K562 (cell line): ENCODE measurements around the gene VARS1. TPM values are rescaled to one million over a fixed set of nuclear protein-coding genes. Genes with fewer than 3 reads are reported as not detected.

ENCODE experiments used
- BMI1 ChIP-seq: fragments of 150-350 bp; IDR thresholded peaks from 2 replicates; pipeline ENCODE4 v1.6.1; 2014; ENCODE audit warnings: low read length
- CAMTA2 ChIP-seq: fragments of 250-450 bp; sonication (Bioruptor Pico); conservative IDR thresholded peaks from 2 replicates; pipeline ENCODE4 v1.5.1; 2022
- EHMT2 ChIP-seq: fragments of 450-650 bp; IDR thresholded peaks from 2 replicates; pipeline ENCODE4 v1.6.1; 2018; ENCODE audit warnings: antibody characterized with exemption
- HOXB6 ChIP-seq: fragments of 250-450 bp; sonication (Bioruptor Pico); IDR thresholded peaks from 2 replicates; pipeline ENCODE4 v1.5.1; 2022; ENCODE audit warnings: mild to moderate bottlenecking, borderline replicate concordance
- JUN ChIP-seq, 2 experiments: sonication (generic) in 1 of 2; formaldehyde crosslinking in 1 of 2; IDR thresholded peaks; 2 replicates each; pipeline versions ENCODE4 v1.6.1 to v1.8.0; 2012 to 2022; ENCODE audit warnings: borderline replicate concordance in 2 of 2, mild to moderate bottlenecking in 2 of 2, improper control_type of control experiment in 1 of 2, low read depth in 1 of 2, low read length in 1 of 2, missing genetic modification reagents in 1 of 2
- MTA1 ChIP-seq: fragments of 450-650 bp; IDR thresholded peaks from 2 replicates; pipeline ENCODE4 v1.6.1; 2017; ENCODE audit warnings: borderline replicate concordance
- MYC ChIP-seq, 2 experiments: fragments of 250-450 bp in 1 of 2; sonication (Bioruptor Pico) in 1 of 2; IDR thresholded peaks; 2 replicates each; pipeline versions ENCODE4 v1.5.1 to v1.6.1; 2012 to 2021; ENCODE audit warnings: low read depth in 2 of 2, borderline replicate concordance in 1 of 2, improper control_type of control experiment in 1 of 2, low read length in 1 of 2, mild to moderate bottlenecking in 1 of 2, moderate library complexity in 1 of 2
- NFYB ChIP-seq: IDR thresholded peaks from 2 replicates; pipeline ENCODE4 v1.6.1; 2011; ENCODE audit warnings: mild to moderate bottlenecking, moderate library complexity; ENCODE audit not compliant: insufficient read length; ENCODE audit errors: extremely low read depth
- POLR2G ChIP-seq: fragments of 200-400 bp; formaldehyde crosslinking; IDR thresholded peaks from 2 replicates; pipeline ENCODE4 v1.6.1; 2017; ENCODE audit warnings: low read depth, mild to moderate bottlenecking, antibody characterized with exemption, low read length, moderate library complexity
- XRCC3 ChIP-seq: fragments of 450-650 bp; IDR thresholded peaks from 2 replicates; pipeline ENCODE4 v1.6.1; 2017; ENCODE audit warnings: mild to moderate bottlenecking, moderate library complexity
- ZNF143 ChIP-seq: sonication (generic); formaldehyde crosslinking; IDR thresholded peaks from 2 replicates; pipeline ENCODE4 v1.9.0; 2022; ENCODE audit warnings: mild to moderate bottlenecking, missing genetic modification reagents
- polyA plus RNA-seq, 8 experiments: library from polyadenylated mRNA; depleted of rRNA in 4 of 8; stranded (reverse) in 5 of 8; unstranded in 3 of 8; fragments of >200 nt; fragmentation: Nextera tagmentation in 2 of 8; fragmentation: Illumina TruSeq in 1 of 8; extraction: Ambion mirVana in 2 of 8; extraction: Trizol in 1 of 8; gene quantifications; 2 replicates each; pipeline versions ENCODE4 v1.2.1 to v1.2.3, GENCODE V29; 2011 to 2014; ENCODE audit warnings: inconsistent platforms in 1 of 8, missing spikeins in 1 of 8
- total RNA-seq, 7 experiments: library from RNA; depleted of rRNA in 6 of 7; stranded (reverse); fragments of >200 nt in 6 of 7; fragmentation: Illumina TruSeq in 2 of 7; extraction: Trizol in 2 of 7; gene quantifications; 2 replicates each; pipeline versions ENCODE4 v1.2.1 to v1.2.3, GENCODE V29; 2011 to 2021; ENCODE audit warnings: low replicate concordance in 1 of 7
- TF ChIP-seq, protein P1 (sequence below): sonication (generic); formaldehyde crosslinking; IDR thresholded peaks from 2 replicates; pipeline ENCODE4 v1.8.0; 2022; ENCODE audit warnings: mild to moderate bottlenecking, missing genetic modification reagents, borderline replicate concordance
- TF ChIP-seq, protein P2 (sequence below): sonication (generic); formaldehyde crosslinking; IDR thresholded peaks from 2 replicates; pipeline ENCODE4 v1.8.1; 2023; ENCODE audit warnings: mild to moderate bottlenecking, missing genetic modification reagents, moderate library complexity
- TF ChIP-seq, protein P3 (sequence below): fragments of 450-650 bp; formaldehyde crosslinking; IDR thresholded peaks from 2 replicates; pipeline ENCODE4 v1.4.0; 2020; ENCODE audit warnings: mild to moderate bottlenecking, mixed read lengths
- TF ChIP-seq, protein P4 (sequence below), 3 experiments: fragments of 200-800 bp in 1 of 3; fragments of 250-450 bp in 1 of 3; fragments of 450-650 bp in 1 of 3; sonication (Bioruptor Pico) in 1 of 3; sonication (Bioruptor generic) in 1 of 3; formaldehyde crosslinking in 1 of 3; IDR thresholded peaks; 2 replicates each; pipeline versions ENCODE4 v1.6.1 to v1.8.0; 2016 to 2022; ENCODE audit warnings: mild to moderate bottlenecking in 2 of 3, missing genetic modification characterization in 2 of 3, missing compliant biosample characterization in 1 of 3, moderate library complexity in 1 of 3

VARS1 gene
- total and polyA plus RNA-seq, 9 of the 15 experiments (the other 6 are each of a cell fraction or from before 2014, with no cell fraction given), result 2.9 to 488 (median 130) TPM

DNA sequence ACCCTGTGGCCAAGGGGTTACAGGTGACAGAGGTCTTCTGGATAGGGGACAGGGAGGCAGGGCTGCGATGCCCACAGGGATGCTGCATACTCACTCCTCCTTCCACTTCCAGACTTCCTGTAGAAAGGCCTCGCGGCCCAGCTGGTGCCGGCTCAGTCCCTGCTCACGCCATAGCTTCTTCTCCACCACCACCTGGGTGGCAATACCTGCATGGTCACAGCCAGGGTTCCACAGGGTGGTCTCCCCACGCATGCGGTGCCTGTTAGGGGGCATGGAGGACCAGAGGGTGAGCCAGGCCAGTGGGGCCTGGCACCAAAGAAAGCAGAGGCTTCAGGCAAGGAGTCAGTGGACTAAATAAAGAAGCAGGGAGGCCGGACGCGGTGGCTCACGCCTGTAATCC is 10.1 kb downstream of the VARS1 start (continued):
- TF ChIP-seq, protein P1, sequence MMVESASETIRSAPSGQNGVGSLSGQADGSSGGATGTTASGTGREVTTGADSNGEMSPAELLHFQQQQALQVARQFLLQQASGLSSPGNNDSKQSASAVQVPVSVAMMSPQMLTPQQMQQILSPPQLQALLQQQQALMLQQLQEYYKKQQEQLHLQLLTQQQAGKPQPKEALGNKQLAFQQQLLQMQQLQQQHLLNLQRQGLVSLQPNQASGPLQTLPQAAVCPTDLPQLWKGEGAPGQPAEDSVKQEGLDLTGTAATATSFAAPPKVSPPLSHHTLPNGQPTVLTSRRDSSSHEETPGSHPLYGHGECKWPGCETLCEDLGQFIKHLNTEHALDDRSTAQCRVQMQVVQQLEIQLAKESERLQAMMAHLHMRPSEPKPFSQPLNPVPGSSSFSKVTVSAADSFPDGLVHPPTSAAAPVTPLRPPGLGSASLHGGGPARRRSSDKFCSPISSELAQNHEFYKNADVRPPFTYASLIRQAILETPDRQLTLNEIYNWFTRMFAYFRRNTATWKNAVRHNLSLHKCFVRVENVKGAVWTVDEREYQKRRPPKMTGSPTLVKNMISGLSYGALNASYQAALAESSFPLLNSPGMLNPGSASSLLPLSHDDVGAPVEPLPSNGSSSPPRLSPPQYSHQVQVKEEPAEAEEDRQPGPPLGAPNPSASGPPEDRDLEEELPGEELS, result no peak
- no peak for TF ChIP-seq NFYB
- TF ChIP-seq, protein P2, sequence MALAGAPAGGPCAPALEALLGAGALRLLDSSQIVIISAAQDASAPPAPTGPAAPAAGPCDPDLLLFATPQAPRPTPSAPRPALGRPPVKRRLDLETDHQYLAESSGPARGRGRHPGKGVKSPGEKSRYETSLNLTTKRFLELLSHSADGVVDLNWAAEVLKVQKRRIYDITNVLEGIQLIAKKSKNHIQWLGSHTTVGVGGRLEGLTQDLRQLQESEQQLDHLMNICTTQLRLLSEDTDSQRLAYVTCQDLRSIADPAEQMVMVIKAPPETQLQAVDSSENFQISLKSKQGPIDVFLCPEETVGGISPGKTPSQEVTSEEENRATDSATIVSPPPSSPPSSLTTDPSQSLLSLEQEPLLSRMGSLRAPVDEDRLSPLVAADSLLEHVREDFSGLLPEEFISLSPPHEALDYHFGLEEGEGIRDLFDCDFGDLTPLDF (CRISPR knock-in tag), result no peak
- TF ChIP-seq JUN (IDR thresholded peaks at IDR 0.05; ENCODE audit: borderline replicate concordance, low read depth, low read length), result no peak
- 0 out of 2 replicates have a peak, but pooled peaks have one; percentile 7 for TF ChIP-seq JUN (CRISPR knock-in tag; IDR thresholded peaks at IDR 0.05; ENCODE audit: borderline replicate concordance)
- no peak for TF ChIP-seq MTA1
- TF ChIP-seq BMI1, result no peak
- TF ChIP-seq XRCC3, result no peak
- TF ChIP-seq MYC (IDR thresholded peaks at IDR 0.05; ENCODE audit: low read depth, low read length), result no peak
- TF ChIP-seq MYC (CRISPR knock-in tag; IDR thresholded peaks at IDR 0.05; ENCODE audit: borderline replicate concordance, low read depth), result no peak
- peak; percentile 48; the same call in 1 of the 2 replicates for TF ChIP-seq POLR2G
- TF ChIP-seq HOXB6, result no peak
- TF ChIP-seq, protein P3, sequence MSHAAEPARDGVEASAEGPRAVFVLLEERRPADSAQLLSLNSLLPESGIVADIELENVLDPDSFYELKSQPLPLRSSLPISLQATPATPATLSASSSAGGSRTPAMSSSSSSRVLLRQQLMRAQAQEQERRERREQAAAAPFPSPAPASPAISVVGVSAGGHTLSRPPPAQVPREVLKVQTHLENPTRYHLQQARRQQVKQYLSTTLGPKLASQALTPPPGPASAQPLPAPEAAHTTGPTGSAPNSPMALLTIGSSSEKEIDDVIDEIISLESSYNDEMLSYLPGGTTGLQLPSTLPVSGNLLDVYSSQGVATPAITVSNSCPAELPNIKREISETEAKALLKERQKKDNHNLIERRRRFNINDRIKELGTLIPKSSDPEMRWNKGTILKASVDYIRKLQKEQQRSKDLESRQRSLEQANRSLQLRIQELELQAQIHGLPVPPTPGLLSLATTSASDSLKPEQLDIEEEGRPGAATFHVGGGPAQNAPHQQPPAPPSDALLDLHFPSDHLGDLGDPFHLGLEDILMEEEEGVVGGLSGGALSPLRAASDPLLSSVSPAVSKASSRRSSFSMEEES (CRISPR knock-in tag), result no peak
- no peak for TF ChIP-seq ZNF143 (CRISPR knock-in tag)
- no peak for TF ChIP-seq EHMT2
- TF ChIP-seq, protein P4, sequence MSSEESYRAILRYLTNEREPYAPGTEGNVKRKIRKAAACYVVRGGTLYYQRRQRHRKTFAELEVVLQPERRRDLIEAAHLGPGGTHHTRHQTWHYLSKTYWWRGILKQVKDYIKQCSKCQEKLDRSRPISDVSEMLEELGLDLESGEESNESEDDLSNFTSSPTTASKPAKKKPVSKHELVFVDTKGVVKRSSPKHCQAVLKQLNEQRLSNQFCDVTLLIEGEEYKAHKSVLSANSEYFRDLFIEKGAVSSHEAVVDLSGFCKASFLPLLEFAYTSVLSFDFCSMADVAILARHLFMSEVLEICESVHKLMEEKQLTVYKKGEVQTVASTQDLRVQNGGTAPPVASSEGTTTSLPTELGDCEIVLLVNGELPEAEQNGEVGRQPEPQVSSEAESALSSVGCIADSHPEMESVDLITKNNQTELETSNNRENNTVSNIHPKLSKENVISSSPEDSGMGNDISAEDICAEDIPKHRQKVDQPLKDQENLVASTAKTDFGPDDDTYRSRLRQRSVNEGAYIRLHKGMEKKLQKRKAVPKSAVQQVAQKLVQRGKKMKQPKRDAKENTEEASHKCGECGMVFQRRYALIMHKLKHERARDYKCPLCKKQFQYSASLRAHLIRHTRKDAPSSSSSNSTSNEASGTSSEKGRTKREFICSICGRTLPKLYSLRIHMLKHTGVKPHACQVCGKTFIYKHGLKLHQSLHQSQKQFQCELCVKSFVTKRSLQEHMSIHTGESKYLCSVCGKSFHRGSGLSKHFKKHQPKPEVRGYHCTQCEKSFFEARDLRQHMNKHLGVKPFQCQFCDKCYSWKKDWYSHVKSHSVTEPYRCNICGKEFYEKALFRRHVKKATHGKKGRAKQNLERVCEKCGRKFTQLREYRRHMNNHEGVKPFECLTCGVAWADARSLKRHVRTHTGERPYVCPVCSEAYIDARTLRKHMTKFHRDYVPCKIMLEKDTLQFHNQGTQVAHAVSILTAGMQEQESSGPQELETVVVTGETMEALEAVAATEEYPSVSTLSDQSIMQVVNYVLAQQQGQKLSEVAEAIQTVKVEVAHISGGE (CRISPR knock-in tag; IDR thresholded peaks at IDR 0.05), result 0 out of 6 replicates have a peak, but pooled peaks of 1 of the 3 experiments have one; percentile 20
- no peak for TF ChIP-seq CAMTA2
